Trophoblast cell (in vitro differentiated cells and primary cell): Measurements from ENCODE around the gene PTPRT.
A peak's percentile ranks its signal among the peaks of the same experiment; 100 is the strongest.
"Not testable (repeated sequence)": the region's sequence is repeated elsewhere in the genome, so short reads cannot be mapped to it uniquely, and the experiment has no call there.

ENCODE experiments used
- DNase-seq, 2 donors: peaks; one replicate each; pipeline ENCODE4 v3.0.0-alpha.2; 2016
- H2AFZ ChIP-seq: 2 replicates; pipeline ENCODE4 v1.6.1; 2013; ENCODE audit warnings: low read length, moderate library complexity, mild to moderate bottlenecking; ENCODE audit not compliant: insufficient read depth, poor library complexity
- H2AK5ac ChIP-seq: 2 replicates; pipeline ENCODE4 v1.6.1; 2013; ENCODE audit warnings: mild to moderate bottlenecking, low read length
- H2BK120ac ChIP-seq: 2 replicates; pipeline ENCODE4 v1.6.1; 2013; ENCODE audit warnings: low read length, mild to moderate bottlenecking, moderate library complexity; ENCODE audit not compliant: insufficient read depth, poor library complexity
- H2BK12ac ChIP-seq: 2 replicates; pipeline ENCODE4 v1.6.1; 2013; ENCODE audit warnings: mild to moderate bottlenecking, low read length, moderate library complexity
- H2BK5ac ChIP-seq: 2 replicates; pipeline ENCODE4 v1.6.1; 2013; ENCODE audit warnings: low read length, low read depth, moderate library complexity, mild to moderate bottlenecking; ENCODE audit not compliant: poor library complexity
- H3K14ac ChIP-seq: 2 replicates; pipeline ENCODE4 v1.6.1; 2013; ENCODE audit warnings: mild to moderate bottlenecking, low read length
- H3K18ac ChIP-seq: 2 replicates; pipeline ENCODE4 v1.6.1; 2013; ENCODE audit warnings: mild to moderate bottlenecking, low read length
- H3K23ac ChIP-seq: 2 replicates; pipeline ENCODE4 v1.6.1; 2013; ENCODE audit warnings: low read length
- H3K27ac ChIP-seq: 2 replicates; pipeline ENCODE4 v1.5.1; 2013; ENCODE audit warnings: low read depth, mild to moderate bottlenecking, inconsistent platforms, low read length, moderate library complexity
- H3K27me3 ChIP-seq: 2 replicates; pipeline ENCODE4 v1.6.1; 2013; ENCODE audit warnings: inconsistent platforms, mild to moderate bottlenecking, low read length, moderate library complexity; ENCODE audit not compliant: insufficient read depth
- H3K36me3 ChIP-seq, 2 experiments: 1 replicate in 1 of 2; 2 replicates in 1 of 2; pipeline ENCODE4 v1.6.1; 2013; ENCODE audit warnings: low read length in 2 of 2, mild to moderate bottlenecking in 2 of 2, moderate library complexity in 1 of 2; ENCODE audit not compliant: insufficient read depth in 2 of 2, control insufficient read depth in 1 of 2
- H3K4ac ChIP-seq: 2 replicates; pipeline ENCODE4 v1.6.1; 2013; ENCODE audit warnings: low read depth, mild to moderate bottlenecking, low read length, moderate library complexity
- H3K4me1 ChIP-seq, 2 experiments: 1 replicate in 1 of 2; 2 replicates in 1 of 2; pipeline ENCODE4 v1.6.1; 2013; ENCODE audit warnings: low read length in 2 of 2, mild to moderate bottlenecking in 2 of 2, moderate library complexity in 1 of 2; ENCODE audit not compliant: insufficient read depth in 2 of 2, control insufficient read depth in 1 of 2
- H3K4me2 ChIP-seq: 2 replicates; pipeline ENCODE4 v1.6.1; 2013; ENCODE audit warnings: inconsistent platforms, mild to moderate bottlenecking, low read length, moderate library complexity
- H3K4me3 ChIP-seq: 2 replicates; pipeline ENCODE4 v1.5.1; 2013; ENCODE audit warnings: mild to moderate bottlenecking, low read depth, low read length, inconsistent platforms
- H3K79me1 ChIP-seq: one replicate; pipeline ENCODE4 v1.6.1; 2013; ENCODE audit warnings: low read length
- H3K79me2 ChIP-seq: 2 replicates; pipeline ENCODE4 v1.6.1; 2013; ENCODE audit warnings: low read length, mild to moderate bottlenecking; ENCODE audit not compliant: control insufficient read depth, insufficient read depth, poor library complexity
- H3K9ac ChIP-seq: 2 replicates; pipeline ENCODE4 v1.6.1; 2013; ENCODE audit warnings: mild to moderate bottlenecking, low read length
- H3K9me3 ChIP-seq: 2 replicates; pipeline ENCODE4 v1.6.1; 2013; ENCODE audit warnings: low read depth, mild to moderate bottlenecking, control low read depth, inconsistent platforms, low read length; ENCODE audit not compliant: insufficient read depth
- H4K12ac ChIP-seq: 2 replicates; pipeline ENCODE4 v1.6.1; 2013; ENCODE audit warnings: low read depth, mild to moderate bottlenecking, low read length, moderate library complexity
- H4K8ac ChIP-seq: 2 replicates; pipeline ENCODE4 v1.6.1; 2013; ENCODE audit warnings: low read depth, mild to moderate bottlenecking, low read length, moderate library complexity
- H4K91ac ChIP-seq: one replicate; pipeline ENCODE4 v1.6.1; 2013; ENCODE audit warnings: low read depth, mild to moderate bottlenecking, low read length, moderate library complexity
- WGBS: extraction: QIAGEN DNeasy Blood & Tissue Kit; methylation state at CpG from one replicate; pipeline ENCODE4 v1.1.7; 2013; ENCODE audit warnings: missing lambda C conversion rate; ENCODE audit not compliant: insufficient read length, insufficient coverage; ENCODE audit errors: extremely low coverage; 5-methylcytosine and 5-hydroxymethylcytosine counted together

The PTPRT gene

DNA sequence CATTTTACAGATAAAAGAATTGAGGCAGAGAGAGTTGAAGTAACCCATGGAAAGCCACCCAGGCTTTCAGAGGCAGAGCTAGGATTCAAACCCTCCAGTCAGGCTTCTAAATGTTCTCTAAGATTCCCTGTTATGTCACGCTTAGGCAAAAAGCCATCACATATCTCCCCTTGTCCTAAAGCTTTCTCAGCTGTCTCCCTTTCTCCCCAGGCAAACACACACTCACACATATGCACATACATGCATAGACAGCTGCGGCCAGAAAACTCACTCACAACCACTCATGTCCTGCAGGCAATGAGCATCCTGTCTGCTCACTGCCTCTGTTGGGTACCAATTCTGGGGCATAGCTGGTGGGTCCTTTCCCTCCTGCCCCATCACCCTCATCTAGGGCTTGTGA, 975.6 kb downstream of the PTPRT start:
- Histone ChIP-seq H4K91ac (no peak overlapping the region), H2BK5ac (no peak overlapping the region), H3K14ac (no peak overlapping the region), H3K4me2 (no peak overlapping the region), H3K79me2 (no peaks in the 10 kb centered on the region), H2AFZ (no peak overlapping the region), H2BK120ac (no peak overlapping the region), H3K27ac (no peak overlapping the region), H3K23ac (no peak overlapping the region), H3K36me3 (no peaks in the 10 kb centered on the region), H4K8ac (no peak overlapping the region), H3K18ac (no peak overlapping the region), H3K4ac (no peak overlapping the region), H2BK12ac (no peak overlapping the region), H2AK5ac (no peak overlapping the region), H3K9ac (no peak overlapping the region), H3K4me1 (no peaks in the 10 kb centered on the region), H3K27me3 (no peaks in the 10 kb centered on the region), H3K9me3 (no peaks in the 10 kb centered on the region), H4K12ac (no peak overlapping the region), H3K79me1 (no peaks in the 10 kb centered on the region), H3K4me3 (no peak overlapping the region)
- no CpG with 5 or more reads among the region's 2 CpGs for WGBS
- no peak for DNase-seq

DNA sequence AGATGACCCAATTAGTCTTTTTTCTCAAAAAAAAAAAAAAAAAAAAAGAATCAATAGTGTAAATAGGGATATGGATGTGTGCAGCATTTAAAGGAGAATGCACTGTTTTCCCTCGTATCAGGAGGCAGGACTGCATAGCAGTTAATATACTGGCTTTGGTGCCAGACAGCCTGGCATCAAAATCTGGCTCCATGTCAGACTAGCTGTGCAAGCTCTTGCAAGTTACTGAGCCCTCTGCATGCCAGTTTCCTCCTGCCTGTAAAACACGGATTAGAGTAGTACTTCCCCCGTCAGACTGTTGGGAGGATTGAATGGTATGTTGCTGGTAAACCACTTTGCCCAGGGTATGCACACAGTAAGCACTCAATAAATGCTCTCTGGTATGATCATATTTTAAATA, 977.3 kb downstream of the PTPRT start:
- Histone ChIP-seq H3K4me3 (no peak overlapping the region), H4K8ac (no peak overlapping the region), H2AFZ (no peak overlapping the region), H3K27ac (no peak overlapping the region), H4K91ac (no peak overlapping the region), H2AK5ac (no peak overlapping the region), H3K14ac (no peak overlapping the region), H3K4me1 (no peaks in the 10 kb centered on the region), H3K4me2 (no peak overlapping the region), H3K79me2 (no peaks in the 10 kb centered on the region), H3K23ac (no peak overlapping the region), H2BK12ac (no peak overlapping the region), H3K79me1 (no peaks in the 10 kb centered on the region), H3K9me3 (no peaks in the 10 kb centered on the region), H2BK5ac (no peak overlapping the region), H3K9ac (no peak overlapping the region), H3K27me3 (no peaks in the 10 kb centered on the region), H4K12ac (no peak overlapping the region), H3K36me3 (no peaks in the 10 kb centered on the region), H3K18ac (no peak overlapping the region), H2BK120ac (no peak overlapping the region), H3K4ac (no peak overlapping the region)
- no CpG with 5 or more reads among the region's 3 CpGs for WGBS
- DNase-seq: no peak

GRCh38 chr20:42206557-42206956, 983.1 kb downstream of the PTPRT start:
- not testable (repeated sequence) for H4K12ac ChIP-seq, H3K4me2 ChIP-seq, H3K23ac ChIP-seq, H2AFZ ChIP-seq, H2AK5ac ChIP-seq, H3K36me3 ChIP-seq, H3K4me1 ChIP-seq, H2BK120ac ChIP-seq, H3K18ac ChIP-seq, H2BK5ac ChIP-seq, H3K4me3 ChIP-seq, H3K9me3 ChIP-seq, H3K27me3 ChIP-seq, H3K79me2 ChIP-seq, H2BK12ac ChIP-seq, H3K14ac ChIP-seq, H4K8ac ChIP-seq, H3K9ac ChIP-seq, H3K27ac ChIP-seq, H4K91ac ChIP-seq, H3K79me1 ChIP-seq, H3K4ac ChIP-seq, DNase-seq
- WGBS: no CpG with 5 or more reads among the region's 15 CpGs

DNA sequence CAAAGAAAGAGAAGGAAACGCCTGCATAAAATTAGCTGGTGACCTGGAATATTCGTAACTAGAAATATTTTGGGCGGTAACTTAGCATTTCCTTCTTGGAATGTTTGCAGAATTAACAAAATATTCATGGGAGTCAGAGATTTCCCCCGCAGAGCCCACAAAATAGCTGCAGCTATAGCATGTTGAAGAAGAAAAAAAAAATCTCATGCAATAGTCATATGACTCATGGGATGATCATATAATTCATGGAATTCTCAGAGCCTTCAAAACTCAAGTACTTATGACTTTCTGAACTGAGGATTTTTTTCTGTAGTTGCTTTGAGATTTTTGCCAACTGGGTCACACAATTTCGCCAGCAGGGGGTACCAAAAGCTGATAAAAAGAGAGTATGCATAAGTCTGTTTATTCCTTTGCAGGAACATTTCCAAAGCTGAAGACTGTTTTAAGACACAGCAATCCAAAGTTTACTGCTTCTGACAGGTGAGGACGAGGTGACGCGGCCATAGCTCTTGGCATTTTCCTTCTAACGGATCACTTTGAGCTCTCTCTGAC, 985.5 kb downstream of the PTPRT start:
- Histone ChIP-seq H3K27me3 (no peaks in the 10 kb centered on the region), H3K9me3 (no peaks in the 10 kb centered on the region), H3K79me2 (no peaks in the 10 kb centered on the region), H4K8ac (no peak overlapping the region), H3K36me3 (no peaks in the 10 kb centered on the region), H3K9ac (no peak overlapping the region), H2BK5ac (no peak overlapping the region), H3K14ac (no peak overlapping the region), H3K4me3 (no peak overlapping the region), H3K18ac (no peak overlapping the region), H3K4ac (no peak overlapping the region), H2BK12ac (no peak overlapping the region), H3K27ac (no peak overlapping the region), H3K23ac (no peak overlapping the region), H3K4me1 (no peaks in the 10 kb centered on the region), H2BK120ac (no peak overlapping the region), H3K4me2 (no peak overlapping the region), H2AK5ac (no peak overlapping the region), H2AFZ (no peak overlapping the region), H4K91ac (no peak overlapping the region), H3K79me1 (no peaks in the 10 kb centered on the region), H4K12ac (no peak overlapping the region)
- DNase-seq: peak in 1 of 2 donors; percentile 27
- no CpG with 5 or more reads among the region's 9 CpGs for WGBS
